ENCODE data around the gene GAA. TPM values are rescaled to one million over a fixed set of nuclear protein-coding genes. Genes with fewer than 3 reads are reported as not detected.

GAA gene
- total and polyA plus RNA-seq, 2 of the 13 experiments (the other 11 are each of a cell fraction or from before 2014, with no cell fraction given), result 21.6 to 36.4 TPM

DNA sequence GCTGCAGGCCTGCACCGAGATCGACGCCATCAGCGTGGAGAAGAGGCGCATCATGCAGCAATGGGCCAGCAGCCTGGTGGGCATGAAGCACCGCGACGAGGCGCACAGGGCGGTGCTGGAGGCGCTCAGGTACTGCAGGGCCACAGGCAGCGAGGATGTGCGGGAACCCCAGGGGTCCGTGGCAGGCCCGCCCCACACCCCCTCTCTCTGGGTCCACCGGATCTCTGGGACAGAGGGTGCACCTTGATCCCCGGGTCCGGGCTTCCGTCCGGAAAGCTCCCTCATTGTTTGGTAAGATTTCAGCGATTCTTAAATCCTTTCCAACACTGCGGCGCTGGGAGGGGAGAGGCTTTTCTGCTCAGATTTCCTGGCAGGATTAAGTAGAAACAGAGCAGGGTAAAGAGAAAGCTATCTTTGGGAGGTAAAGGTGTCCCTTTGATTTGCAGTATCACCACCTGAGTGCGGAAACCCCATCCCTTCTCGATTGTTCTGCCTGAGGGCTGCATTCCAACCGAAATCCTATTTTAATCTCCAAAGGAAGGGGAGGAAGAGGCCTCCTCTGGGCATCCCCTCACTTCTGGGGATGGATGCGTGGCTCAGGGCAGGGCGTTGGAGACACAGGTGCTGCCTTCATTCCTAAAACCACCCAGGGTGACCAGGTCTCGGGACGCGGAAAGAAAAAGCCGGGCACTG lies 35.8 kb upstream of the GAA start (continued):
- TF ChIP-seq PAXIP1 (CRISPR knock-in tag; conservative IDR thresholded peaks at IDR 0.05), result no peak
- no peak for TF ChIP-seq RARA (CRISPR knock-in tag; IDR thresholded peaks at IDR 0.05)
- TF ChIP-seq NFYB (CRISPR knock-in tag; IDR thresholded peaks at IDR 0.05), result no peak
- TF ChIP-seq NR1H2 (CRISPR knock-in tag; IDR thresholded peaks at IDR 0.05; ENCODE audit: borderline replicate concordance, low read depth), result no peak
- TF ChIP-seq ZNF768 (CRISPR knock-in tag; IDR thresholded peaks at IDR 0.05), result peak; percentile 23; the same call in 1 of the 2 replicates
- TF ChIP-seq, protein P1, sequence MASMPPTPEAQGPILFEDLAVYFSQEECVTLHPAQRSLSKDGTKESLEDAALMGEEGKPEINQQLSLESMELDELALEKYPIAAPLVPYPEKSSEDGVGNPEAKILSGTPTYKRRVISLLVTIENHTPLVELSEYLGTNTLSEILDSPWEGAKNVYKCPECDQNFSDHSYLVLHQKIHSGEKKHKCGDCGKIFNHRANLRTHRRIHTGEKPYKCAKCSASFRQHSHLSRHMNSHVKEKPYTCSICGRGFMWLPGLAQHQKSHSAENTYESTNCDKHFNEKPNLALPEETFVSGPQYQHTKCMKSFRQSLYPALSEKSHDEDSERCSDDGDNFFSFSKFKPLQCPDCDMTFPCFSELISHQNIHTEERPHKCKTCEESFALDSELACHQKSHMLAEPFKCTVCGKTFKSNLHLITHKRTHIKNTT (CRISPR knock-in tag; IDR thresholded peaks at IDR 0.05), result no peak
- TF ChIP-seq HNRNPL (IDR thresholded peaks at IDR 0.05; ENCODE audit: low read depth, low read length), result 0 out of 2 replicates have a peak, but pooled peaks have one; percentile 27
- TF ChIP-seq HNF4G (IDR thresholded peaks at IDR 0.05; ENCODE audit: borderline replicate concordance, low read depth, low read length), result 0 out of 2 replicates have a peak, but pooled peaks have one; percentile 14
- no peak for TF ChIP-seq HNF4G (CRISPR knock-in tag; IDR thresholded peaks at IDR 0.05; ENCODE audit: borderline replicate concordance, low read depth)
- no peak for TF ChIP-seq KDM2A (CRISPR knock-in tag; IDR thresholded peaks at IDR 0.05; ENCODE audit: borderline replicate concordance, low read depth)

All from HepG2 (cell line).